SK-N-SH treated with all-trans-retinoic acid at 6 μM for 48 hours (cell line): Measurements from ENCODE around the gene NTM.

ENCODE experiments used
- ATAC-seq: fragments of 200-7000 bp; cut with Tn5 transposase; 3 replicates; pipeline ENCODE4 v1.9.1; 2020; ENCODE audit warnings: mild to moderate bottlenecking, moderate library complexity
- ARNTL ChIP-seq: fragments of 450-650 bp; formaldehyde crosslinking; IDR thresholded peaks from 2 replicates; pipeline ENCODE4 v1.5.0; 2020; ENCODE audit warnings: low read depth, mild to moderate bottlenecking, moderate library complexity, borderline replicate concordance
- BACH2 ChIP-seq: fragments of 250-450 bp; sonication (Bioruptor Pico); IDR thresholded peaks from 2 replicates; pipeline ENCODE4 v1.9.0; 2021; ENCODE audit warnings: mild to moderate bottlenecking, borderline replicate concordance
- CSDC2 ChIP-seq: fragments of 250-450 bp; sonication (Bioruptor Pico); IDR thresholded peaks from 2 replicates; pipeline ENCODE4 v1.5.0; 2020; ENCODE audit warnings: mild to moderate bottlenecking, moderate library complexity
- ESRRG ChIP-seq: fragments of 250-450 bp; sonication (Bioruptor Pico); IDR thresholded peaks from 2 replicates; pipeline ENCODE4 v1.6.1; 2021; ENCODE audit warnings: mild to moderate bottlenecking
- GLIS3 ChIP-seq: fragments of 250-450 bp; sonication (Bioruptor Pico); IDR thresholded peaks from 2 replicates; pipeline ENCODE4 v1.5.0; 2020; ENCODE audit warnings: mild to moderate bottlenecking, moderate library complexity
- ISL1 ChIP-seq: fragments of 250-450 bp; sonication (Bioruptor Pico); IDR thresholded peaks from 2 replicates; pipeline ENCODE4 v2.1.2; 2022; ENCODE audit warnings: mild to moderate bottlenecking, moderate library complexity
- OSR1 ChIP-seq: fragments of 250-450 bp; sonication (Bioruptor Pico); IDR thresholded peaks from 2 replicates; pipeline ENCODE4 v1.8.0; 2022; ENCODE audit warnings: moderate library complexity, mild to moderate bottlenecking, inconsistent platforms
- PPARA ChIP-seq: fragments of 250-450 bp; sonication (Bioruptor Pico); IDR thresholded peaks from 2 replicates; pipeline ENCODE4 v1.5.0; 2020; ENCODE audit warnings: mild to moderate bottlenecking, borderline replicate concordance
- RARB ChIP-seq: fragments of 250-450 bp; sonication (Bioruptor Pico); IDR thresholded peaks from 2 replicates; pipeline ENCODE4 v1.8.0; 2021; ENCODE audit warnings: mild to moderate bottlenecking, moderate library complexity
- TCF4 ChIP-seq: fragments of 250-450 bp; sonication (Bioruptor Pico); IDR thresholded peaks from 2 replicates; pipeline ENCODE4 v1.8.0; 2021; ENCODE audit warnings: mild to moderate bottlenecking, moderate library complexity, borderline replicate concordance
- ZC3H10 ChIP-seq: fragments of 250-450 bp; sonication (Bioruptor Pico); IDR thresholded peaks from 2 replicates; pipeline ENCODE4 v1.5.1; 2021; ENCODE audit warnings: mild to moderate bottlenecking, moderate library complexity
- ZFP30 ChIP-seq: fragments of 450-650 bp; formaldehyde crosslinking; IDR thresholded peaks from 2 replicates; pipeline ENCODE4 v1.5.0; 2022; ENCODE audit warnings: mild to moderate bottlenecking, moderate library complexity
- ZNF565 ChIP-seq: fragments of 450-650 bp; formaldehyde crosslinking; conservative IDR thresholded peaks from 2 replicates; pipeline ENCODE4 v1.5.0; 2020; ENCODE audit warnings: low read depth, mild to moderate bottlenecking, moderate library complexity
- ZNF8 ChIP-seq: fragments of 450-650 bp; formaldehyde crosslinking; IDR thresholded peaks from 2 replicates; pipeline ENCODE4 v1.5.0; 2020; ENCODE audit warnings: mild to moderate bottlenecking, moderate library complexity
- TF ChIP-seq, protein P1 (sequence below): fragments of 250-450 bp; sonication (Bioruptor Pico); IDR thresholded peaks from 2 replicates; pipeline ENCODE4 v1.8.0; 2021; ENCODE audit warnings: low read depth, mild to moderate bottlenecking, moderate library complexity, borderline replicate concordance
- TF ChIP-seq, protein P2 (sequence below): fragments of 250-450 bp; sonication (Bioruptor Pico); IDR thresholded peaks from 2 replicates; pipeline ENCODE4 v1.8.0; 2020; ENCODE audit warnings: mild to moderate bottlenecking, moderate library complexity, borderline replicate concordance
- TF ChIP-seq, protein P3 (sequence below): fragments of 250-450 bp; sonication (Bioruptor Pico); IDR thresholded peaks from 2 replicates; pipeline ENCODE4 v1.5.1; 2021; ENCODE audit warnings: mild to moderate bottlenecking, moderate library complexity
- TF ChIP-seq, protein P4 (sequence below): fragments of 250-450 bp; sonication (Bioruptor Pico); IDR thresholded peaks from 2 replicates; pipeline ENCODE4 v1.5.1; 2020; ENCODE audit warnings: low read depth, mild to moderate bottlenecking, moderate library complexity
- TF ChIP-seq, protein P5 (sequence below): fragments of 250-450 bp; sonication (Bioruptor Pico); IDR thresholded peaks from 2 replicates; pipeline ENCODE4 v1.5.0; 2020; ENCODE audit warnings: mild to moderate bottlenecking, moderate library complexity

The NTM gene

DNA sequence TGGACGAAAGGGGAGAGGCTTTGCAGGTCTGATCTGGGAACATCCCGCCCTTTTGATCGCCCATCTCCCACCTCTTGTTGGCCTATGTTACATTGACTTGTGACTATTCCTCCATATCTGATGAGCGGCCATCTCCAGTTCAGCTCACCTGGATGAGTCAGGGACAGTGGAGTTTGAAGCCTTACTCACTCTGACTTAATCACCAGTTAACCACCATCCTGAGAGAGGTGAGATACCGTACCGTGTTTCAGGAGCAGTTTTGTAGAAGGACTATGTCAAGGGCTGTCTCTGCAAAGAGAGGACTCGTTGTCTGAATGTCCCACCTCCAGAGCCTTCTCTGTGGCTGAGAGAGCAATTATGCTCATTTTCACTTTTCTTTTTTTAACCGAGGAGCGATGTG is 771.7 kb downstream of the NTM start:
- ATAC-seq, result no peak
- TF ChIP-seq ZNF8 (CRISPR knock-in tag) (no peak), ZFP30 (CRISPR knock-in tag) (no peak), GLIS3 (no peak), OSR1 (no peak), ESRRG (CRISPR knock-in tag) (no peak), CSDC2 (no peak)
- TF ChIP-seq, protein P1, sequence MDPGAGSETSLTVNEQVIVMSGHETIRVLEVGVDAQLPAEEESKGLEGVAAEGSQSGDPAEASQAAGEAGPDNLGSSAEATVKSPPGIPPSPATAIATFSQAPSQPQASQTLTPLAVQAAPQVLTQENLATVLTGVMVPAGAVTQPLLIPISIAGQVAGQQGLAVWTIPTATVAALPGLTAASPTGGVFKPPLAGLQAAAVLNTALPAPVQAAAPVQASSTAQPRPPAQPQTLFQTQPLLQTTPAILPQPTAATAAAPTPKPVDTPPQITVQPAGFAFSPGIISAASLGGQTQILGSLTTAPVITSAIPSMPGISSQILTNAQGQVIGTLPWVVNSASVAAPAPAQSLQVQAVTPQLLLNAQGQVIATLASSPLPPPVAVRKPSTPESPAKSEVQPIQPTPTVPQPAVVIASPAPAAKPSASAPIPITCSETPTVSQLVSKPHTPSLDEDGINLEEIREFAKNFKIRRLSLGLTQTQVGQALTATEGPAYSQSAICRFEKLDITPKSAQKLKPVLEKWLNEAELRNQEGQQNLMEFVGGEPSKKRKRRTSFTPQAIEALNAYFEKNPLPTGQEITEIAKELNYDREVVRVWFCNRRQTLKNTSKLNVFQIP (CRISPR knock-in tag), result no peak
- TF ChIP-seq, protein P2, sequence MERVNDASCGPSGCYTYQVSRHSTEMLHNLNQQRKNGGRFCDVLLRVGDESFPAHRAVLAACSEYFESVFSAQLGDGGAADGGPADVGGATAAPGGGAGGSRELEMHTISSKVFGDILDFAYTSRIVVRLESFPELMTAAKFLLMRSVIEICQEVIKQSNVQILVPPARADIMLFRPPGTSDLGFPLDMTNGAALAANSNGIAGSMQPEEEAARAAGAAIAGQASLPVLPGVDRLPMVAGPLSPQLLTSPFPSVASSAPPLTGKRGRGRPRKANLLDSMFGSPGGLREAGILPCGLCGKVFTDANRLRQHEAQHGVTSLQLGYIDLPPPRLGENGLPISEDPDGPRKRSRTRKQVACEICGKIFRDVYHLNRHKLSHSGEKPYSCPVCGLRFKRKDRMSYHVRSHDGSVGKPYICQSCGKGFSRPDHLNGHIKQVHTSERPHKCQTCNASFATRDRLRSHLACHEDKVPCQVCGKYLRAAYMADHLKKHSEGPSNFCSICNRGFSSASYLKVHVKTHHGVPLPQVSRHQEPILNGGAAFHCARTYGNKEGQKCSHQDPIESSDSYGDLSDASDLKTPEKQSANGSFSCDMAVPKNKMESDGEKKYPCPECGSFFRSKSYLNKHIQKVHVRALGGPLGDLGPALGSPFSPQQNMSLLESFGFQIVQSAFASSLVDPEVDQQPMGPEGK, result no peak
- TF ChIP-seq, protein P3, sequence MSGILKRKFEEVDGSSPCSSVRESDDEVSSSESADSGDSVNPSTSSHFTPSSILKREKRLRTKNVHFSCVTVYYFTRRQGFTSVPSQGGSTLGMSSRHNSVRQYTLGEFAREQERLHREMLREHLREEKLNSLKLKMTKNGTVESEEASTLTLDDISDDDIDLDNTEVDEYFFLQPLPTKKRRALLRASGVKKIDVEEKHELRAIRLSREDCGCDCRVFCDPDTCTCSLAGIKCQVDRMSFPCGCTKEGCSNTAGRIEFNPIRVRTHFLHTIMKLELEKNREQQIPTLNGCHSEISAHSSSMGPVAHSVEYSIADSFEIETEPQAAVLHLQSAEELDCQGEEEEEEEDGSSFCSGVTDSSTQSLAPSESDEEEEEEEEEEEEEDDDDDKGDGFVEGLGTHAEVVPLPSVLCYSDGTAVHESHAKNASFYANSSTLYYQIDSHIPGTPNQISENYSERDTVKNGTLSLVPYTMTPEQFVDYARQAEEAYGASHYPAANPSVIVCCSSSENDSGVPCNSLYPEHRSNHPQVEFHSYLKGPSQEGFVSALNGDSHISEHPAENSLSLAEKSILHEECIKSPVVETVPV, result no peak
- TF ChIP-seq, protein P4, sequence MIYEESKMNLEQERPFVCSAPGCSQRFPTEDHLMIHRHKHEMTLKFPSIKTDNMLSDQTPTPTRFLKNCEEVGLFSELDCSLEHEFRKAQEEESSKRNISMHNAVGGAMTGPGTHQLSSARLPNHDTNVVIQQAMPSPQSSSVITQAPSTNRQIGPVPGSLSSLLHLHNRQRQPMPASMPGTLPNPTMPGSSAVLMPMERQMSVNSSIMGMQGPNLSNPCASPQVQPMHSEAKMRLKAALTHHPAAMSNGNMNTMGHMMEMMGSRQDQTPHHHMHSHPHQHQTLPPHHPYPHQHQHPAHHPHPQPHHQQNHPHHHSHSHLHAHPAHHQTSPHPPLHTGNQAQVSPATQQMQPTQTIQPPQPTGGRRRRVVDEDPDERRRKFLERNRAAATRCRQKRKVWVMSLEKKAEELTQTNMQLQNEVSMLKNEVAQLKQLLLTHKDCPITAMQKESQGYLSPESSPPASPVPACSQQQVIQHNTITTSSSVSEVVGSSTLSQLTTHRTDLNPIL (CRISPR knock-in tag), result no peak

DNA sequence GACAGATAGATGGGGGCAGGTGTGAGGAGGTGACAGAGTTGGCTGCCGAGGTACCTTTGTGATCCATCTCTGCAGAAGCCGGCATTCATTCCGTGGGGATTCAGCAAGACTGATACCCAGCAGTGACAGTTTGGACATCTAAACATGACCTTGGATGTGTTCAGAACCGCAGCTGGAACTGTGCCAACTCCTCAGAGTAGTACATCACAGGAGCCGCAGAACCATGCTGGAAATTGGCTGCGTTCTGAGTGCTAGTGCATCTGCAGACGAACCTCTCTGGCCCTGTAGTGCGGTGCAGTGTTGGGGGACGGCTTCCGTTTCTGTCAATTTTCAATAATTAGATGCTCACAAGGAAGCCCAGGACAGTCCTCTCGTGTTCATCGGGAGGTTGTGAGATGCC is 772.1 kb downstream of the NTM start:
- no peak for TF ChIP-seq ESRRG (CRISPR knock-in tag)
- no peak for TF ChIP-seq TCF4 (CRISPR knock-in tag)
- TF ChIP-seq PPARA (CRISPR knock-in tag), result no peak
- TF ChIP-seq BACH2 (CRISPR knock-in tag), result no peak
- TF ChIP-seq, protein P5, sequence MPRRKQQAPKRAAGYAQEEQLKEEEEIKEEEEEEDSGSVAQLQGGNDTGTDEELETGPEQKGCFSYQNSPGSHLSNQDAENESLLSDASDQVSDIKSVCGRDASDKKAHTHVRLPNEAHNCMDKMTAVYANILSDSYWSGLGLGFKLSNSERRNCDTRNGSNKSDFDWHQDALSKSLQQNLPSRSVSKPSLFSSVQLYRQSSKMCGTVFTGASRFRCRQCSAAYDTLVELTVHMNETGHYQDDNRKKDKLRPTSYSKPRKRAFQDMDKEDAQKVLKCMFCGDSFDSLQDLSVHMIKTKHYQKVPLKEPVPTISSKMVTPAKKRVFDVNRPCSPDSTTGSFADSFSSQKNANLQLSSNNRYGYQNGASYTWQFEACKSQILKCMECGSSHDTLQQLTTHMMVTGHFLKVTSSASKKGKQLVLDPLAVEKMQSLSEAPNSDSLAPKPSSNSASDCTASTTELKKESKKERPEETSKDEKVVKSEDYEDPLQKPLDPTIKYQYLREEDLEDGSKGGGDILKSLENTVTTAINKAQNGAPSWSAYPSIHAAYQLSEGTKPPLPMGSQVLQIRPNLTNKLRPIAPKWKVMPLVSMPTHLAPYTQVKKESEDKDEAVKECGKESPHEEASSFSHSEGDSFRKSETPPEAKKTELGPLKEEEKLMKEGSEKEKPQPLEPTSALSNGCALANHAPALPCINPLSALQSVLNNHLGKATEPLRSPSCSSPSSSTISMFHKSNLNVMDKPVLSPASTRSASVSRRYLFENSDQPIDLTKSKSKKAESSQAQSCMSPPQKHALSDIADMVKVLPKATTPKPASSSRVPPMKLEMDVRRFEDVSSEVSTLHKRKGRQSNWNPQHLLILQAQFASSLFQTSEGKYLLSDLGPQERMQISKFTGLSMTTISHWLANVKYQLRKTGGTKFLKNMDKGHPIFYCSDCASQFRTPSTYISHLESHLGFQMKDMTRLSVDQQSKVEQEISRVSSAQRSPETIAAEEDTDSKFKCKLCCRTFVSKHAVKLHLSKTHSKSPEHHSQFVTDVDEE (CRISPR knock-in tag), result no peak
- no peak for TF ChIP-seq ZC3H10 (CRISPR knock-in tag)
- no peak for TF ChIP-seq RARB (CRISPR knock-in tag)
- TF ChIP-seq, protein P3, result no peak
- no peak for TF ChIP-seq CSDC2
- TF ChIP-seq, protein P4 (CRISPR knock-in tag), result no peak
- no peak for TF ChIP-seq ISL1 (CRISPR knock-in tag)
- TF ChIP-seq ARNTL (CRISPR knock-in tag), result no peak
- no peak for TF ChIP-seq ZNF565
- no peak for TF ChIP-seq ZFP30 (CRISPR knock-in tag)
- ATAC-seq, result no peak
